Kidney epithelial cell (primary cell): ENCODE data around the gene ECI2. TPM values are rescaled to one million over a fixed set of nuclear protein-coding genes. Genes with fewer than 3 reads are reported as not detected.

Source experiments
- DNase-seq: peaks from one replicate; pipeline ENCODE4 v3.0.0-alpha.2; 2010; ENCODE audit warnings: low read depth
- H3K27me3 ChIP-seq: 2 replicates; pipeline ENCODE4 v1.6.0; 2011; ENCODE audit warnings: low read length; ENCODE audit not compliant: control insufficient read depth, insufficient read depth
- H3K36me3 ChIP-seq: 2 replicates; pipeline ENCODE4 v1.5.1; 2011; ENCODE audit warnings: low read length; ENCODE audit not compliant: control insufficient read depth, insufficient read depth
- H3K4me3 ChIP-seq: 2 replicates; pipeline ENCODE4 v1.5.1; 2011; ENCODE audit warnings: low read depth, mild to moderate bottlenecking, control low read depth, low read length
- total RNA-seq: library from RNA; depleted of rRNA; stranded (reverse); fragments of >200 nt; gene quantifications from 2 replicates; pipeline ENCODE4 v1.2.3, GENCODE V29; 2015
- TF ChIP-seq, protein P1 (sequence below): IDR thresholded peaks from 2 replicates; pipeline ENCODE4 v1.5.1; 2011; ENCODE audit warnings: mild to moderate bottlenecking, moderate library complexity, low read length, control low read depth, inconsistent platforms; ENCODE audit not compliant: insufficient read depth, poor library complexity, severe bottlenecking

ECI2 gene
- total RNA-seq, 1 donor from 2014 or later, result 43.4 TPM

- DNase-seq, result peak; percentile 60
- H3K36me3 ChIP-seq, result no peaks in the 10 kb centered on the region
- H3K4me3 ChIP-seq, result no peak overlapping the region
- TF ChIP-seq, protein P1, sequence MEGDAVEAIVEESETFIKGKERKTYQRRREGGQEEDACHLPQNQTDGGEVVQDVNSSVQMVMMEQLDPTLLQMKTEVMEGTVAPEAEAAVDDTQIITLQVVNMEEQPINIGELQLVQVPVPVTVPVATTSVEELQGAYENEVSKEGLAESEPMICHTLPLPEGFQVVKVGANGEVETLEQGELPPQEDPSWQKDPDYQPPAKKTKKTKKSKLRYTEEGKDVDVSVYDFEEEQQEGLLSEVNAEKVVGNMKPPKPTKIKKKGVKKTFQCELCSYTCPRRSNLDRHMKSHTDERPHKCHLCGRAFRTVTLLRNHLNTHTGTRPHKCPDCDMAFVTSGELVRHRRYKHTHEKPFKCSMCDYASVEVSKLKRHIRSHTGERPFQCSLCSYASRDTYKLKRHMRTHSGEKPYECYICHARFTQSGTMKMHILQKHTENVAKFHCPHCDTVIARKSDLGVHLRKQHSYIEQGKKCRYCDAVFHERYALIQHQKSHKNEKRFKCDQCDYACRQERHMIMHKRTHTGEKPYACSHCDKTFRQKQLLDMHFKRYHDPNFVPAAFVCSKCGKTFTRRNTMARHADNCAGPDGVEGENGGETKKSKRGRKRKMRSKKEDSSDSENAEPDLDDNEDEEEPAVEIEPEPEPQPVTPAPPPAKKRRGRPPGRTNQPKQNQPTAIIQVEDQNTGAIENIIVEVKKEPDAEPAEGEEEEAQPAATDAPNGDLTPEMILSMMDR, result peak; percentile 79
- no peaks in the 10 kb centered on the region for H3K27me3 ChIP-seq
Measured at GRCh38 chr6:4155848-4156466, 20.6 kb upstream of the ECI2 start.

DNA sequence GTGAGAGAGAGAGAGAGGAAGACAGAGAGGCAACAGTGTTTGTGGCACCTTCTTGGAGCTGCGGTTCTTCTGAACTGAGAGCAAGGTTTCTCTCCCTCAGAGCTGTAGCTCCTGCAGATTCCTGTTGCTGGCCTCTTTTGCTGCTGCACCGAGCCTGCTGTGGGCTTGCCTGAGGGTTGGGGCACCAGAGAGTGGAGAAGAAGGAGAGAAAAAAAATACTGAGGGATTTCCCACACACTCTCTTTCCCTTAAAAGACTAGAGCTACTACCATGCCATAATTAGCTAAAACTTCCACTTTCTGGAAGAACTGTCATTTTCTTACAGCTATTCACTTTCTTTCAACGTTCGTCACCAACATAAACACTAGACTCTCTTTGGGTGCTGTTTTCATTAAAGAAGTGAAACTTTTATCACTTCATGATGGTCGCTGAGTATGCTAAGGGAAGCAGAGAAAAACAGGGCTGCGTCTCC, 18.2 kb upstream of the ECI2 start:
- TF ChIP-seq, protein P1, result no peak
- H3K36me3 ChIP-seq, result no peaks in the 10 kb centered on the region
- no peak for DNase-seq
- no peaks in the 10 kb centered on the region for H3K27me3 ChIP-seq
- no peak overlapping the region for H3K4me3 ChIP-seq

DNA sequence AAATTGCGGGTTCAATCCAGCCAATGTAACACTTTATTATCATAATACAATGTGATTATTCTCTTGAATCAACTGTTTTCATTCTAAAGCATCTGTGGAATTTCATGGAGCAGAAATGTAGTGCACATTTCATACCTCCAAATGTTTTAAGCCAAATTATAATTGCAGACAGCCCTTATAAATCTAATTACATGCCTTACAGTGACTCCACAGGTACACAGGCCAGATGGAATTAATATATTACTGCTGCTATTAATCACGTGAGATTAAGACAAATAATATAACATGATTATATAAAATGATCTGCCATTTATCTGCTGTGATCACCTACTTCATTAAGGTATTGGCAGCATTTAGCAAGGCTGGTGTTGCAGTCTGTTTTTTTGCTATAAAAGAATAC, 9.7 kb upstream of the ECI2 start:
- TF ChIP-seq, protein P1, result no peak
- no peak for DNase-seq

DNA sequence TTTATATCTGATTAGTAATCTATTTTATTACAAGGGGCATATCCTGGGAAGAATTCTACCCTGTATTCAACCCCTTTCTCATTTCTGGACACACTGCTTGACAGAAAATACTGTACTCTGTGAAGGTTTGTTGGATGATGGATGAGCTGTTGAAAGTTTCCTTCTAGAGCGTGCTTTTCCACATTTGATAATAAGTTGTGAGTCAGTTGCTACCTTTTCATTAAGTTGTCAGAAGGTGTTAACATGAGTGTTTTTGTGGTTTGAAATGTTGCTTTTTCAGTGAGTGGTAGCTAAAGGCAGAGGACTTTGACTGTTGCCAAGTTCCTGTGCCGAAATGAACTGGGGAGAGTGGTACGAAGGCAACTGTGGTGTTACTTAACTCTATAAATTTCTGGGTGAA, 3.9 kb upstream of the ECI2 start:
- TF ChIP-seq, protein P1, result no peak
- H3K4me3 ChIP-seq, result no peak overlapping the region
- no peaks in the 10 kb centered on the region for H3K36me3 ChIP-seq
- H3K27me3 ChIP-seq, result no peaks in the 10 kb centered on the region
- DNase-seq, result no peak

More for the DNA sequence above, 9.7 kb upstream of the ECI2 start:
- Histone ChIP-seq H3K36me3 (no peaks in the 10 kb centered on the region), H3K4me3 (no peak overlapping the region), H3K27me3 (no peaks in the 10 kb centered on the region)

GRCh38 chr6:4138186-4138585, 2.8 kb upstream of the ECI2 start:
- H3K36me3 ChIP-seq, result no peaks in the 10 kb centered on the region
- TF ChIP-seq, protein P1, result no peak
- no peaks in the 10 kb centered on the region for H3K27me3 ChIP-seq
- no peak overlapping the region for H3K4me3 ChIP-seq
- DNase-seq, result no peak

DNA sequence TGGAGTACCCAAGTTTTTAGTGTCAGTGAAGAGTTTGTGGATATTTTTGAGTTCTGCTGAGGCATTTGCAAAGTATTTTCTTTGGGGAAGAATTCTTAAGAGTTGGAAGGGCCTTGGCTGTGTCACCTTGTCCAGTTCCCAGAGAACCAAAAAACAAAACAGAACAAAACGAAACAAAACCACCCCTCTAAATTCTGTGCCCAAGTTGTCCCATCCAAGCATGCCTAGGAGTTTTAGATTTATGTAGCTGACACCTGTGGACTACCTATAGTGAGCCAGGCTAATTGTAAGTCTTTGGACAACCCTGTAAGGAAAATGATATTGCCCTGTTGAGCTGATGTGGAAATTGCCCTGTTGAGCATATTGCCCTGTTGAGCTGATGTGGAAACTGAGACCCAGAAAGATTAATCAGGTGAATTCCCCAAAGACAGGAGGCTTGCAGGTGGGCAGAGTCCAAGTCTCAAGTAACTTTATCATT, 1.0 kb upstream of the ECI2 start:
- TF ChIP-seq, protein P1, result no peak
- no peak for DNase-seq
- H3K36me3 ChIP-seq, result no peaks in the 10 kb centered on the region
- H3K4me3 ChIP-seq, result peak overlapping the region; percentile 46
- H3K27me3 ChIP-seq, result no peaks in the 10 kb centered on the region
